Gastroesophageal sphincter (tissue), 3 donors: Measurements from ENCODE around the gene ABL1.

Experiments used
- EP300 ChIP-seq: sonication (generic); formaldehyde crosslinking; IDR thresholded peaks from one replicate; pipeline ENCODE4 v1.6.1; 2017; ENCODE audit warnings: antibody characterized with exemption, mild to moderate bottlenecking
- TF ChIP-seq, protein P1 (sequence below), 4 experiments: fragments of 200-600 bp in 2 of 4; fragments of 450-650 bp in 2 of 4; sonication (generic) in 1 of 4; IDR thresholded peaks; one replicate each; pipeline ENCODE4 v1.5.1; 2017 to 2019; ENCODE audit warnings: antibody characterized with exemption in 4 of 4, mild to moderate bottlenecking in 2 of 4, moderate library complexity in 2 of 4

DNA sequence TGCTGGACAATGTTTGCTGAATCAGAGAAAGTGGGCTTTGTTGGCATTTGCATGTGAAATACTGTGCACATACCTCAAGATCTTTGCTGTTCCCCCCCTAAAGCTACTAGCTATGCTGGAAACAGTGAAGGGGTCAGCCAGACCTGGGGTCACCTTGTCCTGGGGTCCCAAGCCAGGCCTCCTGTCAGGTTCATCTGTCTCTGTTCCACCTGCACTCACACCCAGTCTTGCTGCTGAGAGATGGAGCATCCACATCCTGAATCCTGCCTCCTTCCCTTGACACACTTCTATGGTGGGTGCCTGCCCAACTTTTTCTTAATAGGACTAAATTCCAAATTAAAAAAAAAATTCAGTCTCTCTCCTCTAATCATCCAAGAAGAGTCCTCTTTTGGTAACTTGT, 4.0 kb upstream of the ABL1 start:
- TF ChIP-seq, protein P1, sequence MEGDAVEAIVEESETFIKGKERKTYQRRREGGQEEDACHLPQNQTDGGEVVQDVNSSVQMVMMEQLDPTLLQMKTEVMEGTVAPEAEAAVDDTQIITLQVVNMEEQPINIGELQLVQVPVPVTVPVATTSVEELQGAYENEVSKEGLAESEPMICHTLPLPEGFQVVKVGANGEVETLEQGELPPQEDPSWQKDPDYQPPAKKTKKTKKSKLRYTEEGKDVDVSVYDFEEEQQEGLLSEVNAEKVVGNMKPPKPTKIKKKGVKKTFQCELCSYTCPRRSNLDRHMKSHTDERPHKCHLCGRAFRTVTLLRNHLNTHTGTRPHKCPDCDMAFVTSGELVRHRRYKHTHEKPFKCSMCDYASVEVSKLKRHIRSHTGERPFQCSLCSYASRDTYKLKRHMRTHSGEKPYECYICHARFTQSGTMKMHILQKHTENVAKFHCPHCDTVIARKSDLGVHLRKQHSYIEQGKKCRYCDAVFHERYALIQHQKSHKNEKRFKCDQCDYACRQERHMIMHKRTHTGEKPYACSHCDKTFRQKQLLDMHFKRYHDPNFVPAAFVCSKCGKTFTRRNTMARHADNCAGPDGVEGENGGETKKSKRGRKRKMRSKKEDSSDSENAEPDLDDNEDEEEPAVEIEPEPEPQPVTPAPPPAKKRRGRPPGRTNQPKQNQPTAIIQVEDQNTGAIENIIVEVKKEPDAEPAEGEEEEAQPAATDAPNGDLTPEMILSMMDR (IDR thresholded peaks at IDR 0.05) = no peak
- TF ChIP-seq EP300 = no peak
